HG03103 (cell line): Measurements from ENCODE around the gene TBCD.
"Not testable (repeated sequence)": the region's sequence is repeated elsewhere in the genome, so short reads cannot be mapped to it uniquely, and the experiment has no call there.

Experiments used
- ATAC-seq: cut with Tn5 transposase; IDR thresholded peaks from one replicate; pipeline ENCODE4 v1.9.1; 2021; ENCODE audit warnings: low read depth; ENCODE audit not compliant: unreplicated experiment

Gene TBCD

GRCh38 chr17:82959990-82960418, 208.1 kb downstream of the TBCD start:
- no peak for ATAC-seq

GRCh38 chr17:82960419-82961271, 208.8 kb downstream of the TBCD start:
- ATAC-seq: no peak

GRCh38 chr17:82961366-82962162, 209.7 kb downstream of the TBCD start:
- ATAC-seq: no peak

- ATAC-seq: no peak
These were observed 210.4 kb downstream of the TBCD start for GRCh38 chr17:82962163-82962720.

GRCh38 chr17:82963104-82963950, 211.5 kb downstream of the TBCD start:
- no peak for ATAC-seq

GRCh38 chr17:82964451-82964850, 212.6 kb downstream of the TBCD start:
- ATAC-seq: not testable (repeated sequence)

- no peak for ATAC-seq
These were observed 213.0 kb downstream of the TBCD start for GRCh38 chr17:82964851-82965341.

GRCh38 chr17:82965371-82965770, 213.5 kb downstream of the TBCD start:
- no peak for ATAC-seq

- ATAC-seq: no peak
These were observed 214.6 kb downstream of the TBCD start for GRCh38 chr17:82966415-82966814.

- ATAC-seq: no peak
These were observed 215.6 kb downstream of the TBCD start for GRCh38 chr17:82967268-82968032.

GRCh38 chr17:82968033-82968841, 216.4 kb downstream of the TBCD start:
- ATAC-seq: not testable (repeated sequence)

GRCh38 chr17:82970067-82970466, 218.2 kb downstream of the TBCD start:
- ATAC-seq: no peak

- ATAC-seq: no peak
These were observed 219.1 kb downstream of the TBCD start for GRCh38 chr17:82970818-82971590.

GRCh38 chr17:82972836-82973372, 221.0 kb downstream of the TBCD start:
- no peak for ATAC-seq

- no peak for ATAC-seq
These were observed 221.7 kb downstream of the TBCD start for GRCh38 chr17:82973456-82974135.

GRCh38 chr17:82974136-82974952, 222.5 kb downstream of the TBCD start:
- ATAC-seq: no peak
